ENCODE data around the gene INPP4A.
A peak's percentile ranks its signal among the peaks of the same experiment; 100 is the strongest.

The INPP4A gene

DNA sequence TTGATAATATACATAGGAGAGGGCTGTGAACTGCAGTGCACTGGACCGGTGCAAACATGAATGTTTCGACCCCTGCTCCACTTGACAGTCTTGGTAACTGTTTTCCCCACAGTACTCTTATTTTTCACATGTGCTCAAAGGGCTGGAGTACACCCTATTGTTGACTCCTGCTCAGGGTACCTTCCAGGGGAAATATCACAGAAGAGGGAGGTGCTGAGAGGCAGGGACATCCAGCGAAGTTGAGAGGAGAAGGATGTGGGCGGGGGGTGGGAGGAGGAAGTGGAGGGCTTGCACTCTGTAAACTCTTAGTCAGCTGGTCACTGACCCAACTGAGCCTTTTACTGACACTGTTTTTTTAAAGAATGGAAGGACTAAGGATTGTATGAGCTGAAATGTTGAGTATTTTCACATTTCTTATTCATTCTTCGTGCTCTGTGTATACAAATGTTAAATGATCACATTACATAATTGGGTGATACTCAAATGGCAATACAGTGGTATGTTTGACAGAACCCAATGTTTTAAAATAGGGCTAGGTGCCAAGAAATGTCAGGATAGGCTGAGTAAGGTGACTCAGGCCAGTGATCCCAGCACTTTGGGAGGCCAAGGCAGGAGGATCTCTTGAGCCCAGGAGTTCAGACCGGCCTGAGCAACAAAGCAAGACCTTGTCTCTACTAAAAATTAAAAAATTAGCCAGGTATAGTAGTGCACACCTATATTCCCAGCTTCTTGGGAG, 10.0 kb downstream of the INPP4A start:
- H3K27ac Mint-ChIP-seq = peak overlapping the region; percentile 45
- H3K9me3 Mint-ChIP-seq = no peaks in the 10 kb centered on the region
- no peak for DNase-seq
- peaks cover 2% of the 10 kb centered on the region for H3K27me3 Mint-ChIP-seq (ENCODE audit: low read depth, poor library complexity)
- H3K4me3 Mint-ChIP-seq = no peak overlapping the region
- H3K36me3 Mint-ChIP-seq (ENCODE audit: low read depth) = peaks cover 18% of the 10 kb centered on the region
- TF ChIP-seq, protein P1, sequence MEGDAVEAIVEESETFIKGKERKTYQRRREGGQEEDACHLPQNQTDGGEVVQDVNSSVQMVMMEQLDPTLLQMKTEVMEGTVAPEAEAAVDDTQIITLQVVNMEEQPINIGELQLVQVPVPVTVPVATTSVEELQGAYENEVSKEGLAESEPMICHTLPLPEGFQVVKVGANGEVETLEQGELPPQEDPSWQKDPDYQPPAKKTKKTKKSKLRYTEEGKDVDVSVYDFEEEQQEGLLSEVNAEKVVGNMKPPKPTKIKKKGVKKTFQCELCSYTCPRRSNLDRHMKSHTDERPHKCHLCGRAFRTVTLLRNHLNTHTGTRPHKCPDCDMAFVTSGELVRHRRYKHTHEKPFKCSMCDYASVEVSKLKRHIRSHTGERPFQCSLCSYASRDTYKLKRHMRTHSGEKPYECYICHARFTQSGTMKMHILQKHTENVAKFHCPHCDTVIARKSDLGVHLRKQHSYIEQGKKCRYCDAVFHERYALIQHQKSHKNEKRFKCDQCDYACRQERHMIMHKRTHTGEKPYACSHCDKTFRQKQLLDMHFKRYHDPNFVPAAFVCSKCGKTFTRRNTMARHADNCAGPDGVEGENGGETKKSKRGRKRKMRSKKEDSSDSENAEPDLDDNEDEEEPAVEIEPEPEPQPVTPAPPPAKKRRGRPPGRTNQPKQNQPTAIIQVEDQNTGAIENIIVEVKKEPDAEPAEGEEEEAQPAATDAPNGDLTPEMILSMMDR (IDR thresholded peaks at IDR 0.05) = no peak
- H3K4me1 Mint-ChIP-seq = peaks cover 51% of the 10 kb centered on the region

DNA sequence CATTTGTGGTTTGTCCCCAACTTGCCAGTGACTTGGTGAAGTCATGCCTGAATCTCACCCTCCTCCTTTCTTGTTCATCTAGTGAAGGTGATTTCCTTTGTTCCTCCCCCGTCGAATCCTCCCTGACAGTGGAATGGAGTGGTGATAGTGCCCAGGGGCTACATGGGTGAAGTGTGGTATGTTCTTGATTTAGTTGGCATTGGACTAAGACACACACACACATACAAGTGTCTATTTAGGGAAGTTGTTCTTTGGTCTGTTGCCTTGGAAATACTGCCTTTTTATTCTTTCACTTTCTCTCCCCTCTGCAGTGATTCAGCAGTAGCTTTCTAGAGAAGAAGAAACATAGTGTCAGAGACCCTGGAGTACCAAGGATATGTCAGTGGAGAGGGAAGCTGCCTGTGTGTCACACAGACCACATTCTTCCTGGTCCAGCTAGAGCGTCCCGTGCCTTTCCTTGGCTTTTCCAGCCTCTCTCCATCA, 10.9 kb downstream of the INPP4A start:
- no peak overlapping the region for H3K27ac Mint-ChIP-seq
- H3K27me3 Mint-ChIP-seq (ENCODE audit: low read depth, poor library complexity) = peaks cover 3% of the 10 kb centered on the region
- H3K4me1 Mint-ChIP-seq = peaks cover 50% of the 10 kb centered on the region
- peaks cover 18% of the 10 kb centered on the region for H3K36me3 Mint-ChIP-seq (ENCODE audit: low read depth)
- DNase-seq = no peak
- H3K4me3 Mint-ChIP-seq = no peak overlapping the region
- no peaks in the 10 kb centered on the region for H3K9me3 Mint-ChIP-seq
- TF ChIP-seq, protein P1 (IDR thresholded peaks at IDR 0.05) = no peak

DNA sequence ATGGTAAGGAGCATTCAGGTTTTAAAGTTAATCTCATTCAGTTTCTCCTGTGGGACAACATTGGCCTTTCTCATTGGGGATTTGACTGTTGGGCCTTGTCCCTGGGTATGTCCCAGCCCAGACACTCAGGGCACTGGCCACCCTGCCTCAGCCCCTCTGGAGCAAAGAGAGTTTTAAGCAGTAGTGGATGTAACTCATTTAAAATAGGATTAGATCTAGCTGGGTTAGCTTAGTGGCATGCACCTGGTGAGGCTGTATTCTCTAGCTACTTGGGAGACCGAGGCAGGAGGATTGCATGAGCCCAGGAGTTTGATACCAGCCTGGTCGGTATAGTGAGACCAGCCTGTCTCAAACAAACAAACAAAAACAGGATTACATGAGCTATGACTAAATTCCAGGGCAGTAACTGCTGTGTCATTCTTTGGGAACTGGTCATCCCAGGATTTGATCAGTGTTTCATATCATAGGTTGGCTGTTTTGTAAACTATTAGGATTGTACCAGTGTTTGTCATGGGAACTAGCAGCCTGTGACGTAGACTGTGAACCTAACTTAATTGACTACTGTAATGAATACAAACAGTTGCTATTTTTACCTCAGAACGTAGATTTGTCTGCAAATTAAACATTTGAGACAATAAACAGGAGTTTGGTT, 12.5 kb downstream of the INPP4A start:
- peaks cover 51% of the 10 kb centered on the region for H3K4me1 Mint-ChIP-seq

DNA sequence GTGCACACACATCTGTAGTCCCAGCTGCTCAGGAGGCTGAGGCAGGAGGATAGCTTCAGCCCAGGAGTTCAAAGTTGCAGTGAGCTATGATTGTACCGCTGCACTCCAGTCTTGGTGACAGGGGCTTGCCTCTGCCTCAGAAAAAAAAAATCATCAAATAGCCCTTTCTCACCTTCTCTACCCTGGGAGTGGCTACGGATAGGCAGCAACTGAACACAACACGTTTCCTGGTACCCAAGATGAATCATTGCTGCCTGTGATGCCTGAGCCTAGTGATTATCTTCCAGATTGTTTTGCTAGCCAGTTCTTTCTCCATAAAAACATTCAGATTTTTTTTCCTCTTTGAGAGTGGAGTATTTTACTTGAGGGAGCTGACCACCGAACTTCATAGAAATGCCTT, 13.5 kb downstream of the INPP4A start:
- Mint-ChIP-seq H3K27ac (peak overlapping the region; percentile 87), H3K4me3 (no peak overlapping the region), H3K9me3 (no peaks in the 10 kb centered on the region), H3K36me3 (ENCODE audit: low read depth) (peaks cover 18% of the 10 kb centered on the region), H3K4me1 (peaks cover 41% of the 10 kb centered on the region), H3K27me3 (ENCODE audit: low read depth, poor library complexity) (peaks cover 10% of the 10 kb centered on the region)
- DNase-seq = no peak
- TF ChIP-seq, protein P1 (IDR thresholded peaks at IDR 0.05) = no peak

More for the DNA sequence above, 12.5 kb downstream of the INPP4A start:
- Mint-ChIP-seq H3K36me3 (ENCODE audit: low read depth) (peaks cover 18% of the 10 kb centered on the region), H3K4me3 (no peak overlapping the region), H3K27me3 (ENCODE audit: low read depth, poor library complexity) (peaks cover 10% of the 10 kb centered on the region), H3K9me3 (no peaks in the 10 kb centered on the region), H3K27ac (no peak overlapping the region)
- no peak for DNase-seq
- TF ChIP-seq, protein P1 (IDR thresholded peaks at IDR 0.05) = no peak

DNA sequence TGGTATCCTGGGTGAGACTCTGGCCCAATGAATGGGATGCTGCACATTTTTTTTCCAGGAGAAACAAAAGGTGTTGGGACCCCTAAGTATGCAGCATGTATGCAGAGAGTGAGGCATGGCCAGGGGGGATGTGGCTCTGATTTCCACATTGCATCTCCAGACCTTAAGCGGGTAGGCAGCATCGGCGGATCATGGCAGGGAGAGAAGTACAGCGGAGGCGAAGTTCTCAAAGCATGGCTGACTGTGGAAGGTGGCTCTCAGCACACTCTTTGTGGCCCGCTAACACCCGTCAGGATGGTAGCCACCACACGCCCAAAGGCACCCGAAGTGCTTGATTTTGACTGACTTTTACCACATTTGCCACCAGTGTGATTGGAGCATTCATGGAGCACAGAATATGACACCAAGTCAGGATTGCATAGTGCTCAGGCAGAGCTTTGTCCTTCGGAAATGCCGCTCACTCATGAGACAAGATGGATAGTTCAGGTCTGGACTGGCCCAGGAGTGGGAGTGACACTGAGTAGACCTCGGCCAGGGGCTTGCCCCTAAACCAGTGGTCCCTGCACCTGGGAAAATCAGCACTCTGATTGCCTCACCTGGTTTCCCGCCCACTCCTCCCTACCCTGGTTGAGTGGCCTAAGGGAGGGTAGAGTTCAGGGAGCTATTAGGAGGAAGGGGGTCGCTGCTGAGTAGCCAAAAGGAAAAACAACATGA, 14.2 kb downstream of the INPP4A start:
- no peaks in the 10 kb centered on the region for H3K9me3 Mint-ChIP-seq
- H3K4me1 Mint-ChIP-seq = peaks cover 41% of the 10 kb centered on the region
- H3K27me3 Mint-ChIP-seq (ENCODE audit: low read depth, poor library complexity) = peaks cover 10% of the 10 kb centered on the region
- peaks cover 18% of the 10 kb centered on the region for H3K36me3 Mint-ChIP-seq (ENCODE audit: low read depth)
- peak overlapping the region; percentile 87 for H3K27ac Mint-ChIP-seq
- TF ChIP-seq, protein P1 (IDR thresholded peaks at IDR 0.05) = no peak
- DNase-seq = no peak
- no peak overlapping the region for H3K4me3 Mint-ChIP-seq

Data from nephron progenitor cell (in vitro differentiated cells).